Measurements from ENCODE around the gene GPR173.

GPR173 gene

DNA sequence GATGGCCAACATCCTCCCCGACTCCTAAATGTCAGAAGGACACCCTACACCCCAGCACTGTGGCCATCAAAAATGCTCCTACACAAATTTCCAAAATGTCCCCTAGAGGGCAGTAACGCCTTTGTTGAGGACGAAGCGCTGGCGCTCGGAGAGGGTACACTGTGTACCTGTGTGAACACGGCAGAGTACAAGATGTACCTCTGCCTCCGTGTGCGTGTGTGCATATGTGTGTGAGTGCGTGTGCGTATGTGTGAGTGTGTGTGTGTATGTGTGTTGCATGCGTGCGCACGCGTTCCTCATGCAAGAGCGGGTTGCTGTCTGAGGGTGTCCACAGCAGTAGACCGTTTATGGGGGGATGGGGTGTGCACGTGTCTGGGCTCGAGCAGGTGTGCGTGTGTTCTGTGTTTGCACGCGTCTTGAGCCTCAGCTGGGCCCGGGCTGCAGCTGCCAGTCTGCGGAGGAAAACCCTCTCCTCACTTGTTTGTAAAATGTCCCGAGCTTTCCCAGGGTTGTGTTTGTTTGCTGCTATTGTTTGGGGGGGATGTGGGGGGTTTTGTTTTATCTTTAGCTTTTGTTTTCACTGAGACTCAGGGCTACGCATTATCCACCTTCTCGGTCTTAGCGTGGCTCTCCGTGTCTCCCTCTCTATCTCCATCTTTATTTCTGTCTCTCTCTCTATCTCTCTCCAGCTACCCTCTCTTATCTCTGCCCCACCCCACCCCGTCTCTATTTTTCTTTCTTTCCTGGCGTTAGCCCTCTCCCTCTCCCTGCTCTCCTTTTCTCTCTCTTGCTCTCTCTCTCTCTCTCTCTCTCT is 23.2 kb downstream of the GPR173 start:
- TF ChIP-seq, protein P1, sequence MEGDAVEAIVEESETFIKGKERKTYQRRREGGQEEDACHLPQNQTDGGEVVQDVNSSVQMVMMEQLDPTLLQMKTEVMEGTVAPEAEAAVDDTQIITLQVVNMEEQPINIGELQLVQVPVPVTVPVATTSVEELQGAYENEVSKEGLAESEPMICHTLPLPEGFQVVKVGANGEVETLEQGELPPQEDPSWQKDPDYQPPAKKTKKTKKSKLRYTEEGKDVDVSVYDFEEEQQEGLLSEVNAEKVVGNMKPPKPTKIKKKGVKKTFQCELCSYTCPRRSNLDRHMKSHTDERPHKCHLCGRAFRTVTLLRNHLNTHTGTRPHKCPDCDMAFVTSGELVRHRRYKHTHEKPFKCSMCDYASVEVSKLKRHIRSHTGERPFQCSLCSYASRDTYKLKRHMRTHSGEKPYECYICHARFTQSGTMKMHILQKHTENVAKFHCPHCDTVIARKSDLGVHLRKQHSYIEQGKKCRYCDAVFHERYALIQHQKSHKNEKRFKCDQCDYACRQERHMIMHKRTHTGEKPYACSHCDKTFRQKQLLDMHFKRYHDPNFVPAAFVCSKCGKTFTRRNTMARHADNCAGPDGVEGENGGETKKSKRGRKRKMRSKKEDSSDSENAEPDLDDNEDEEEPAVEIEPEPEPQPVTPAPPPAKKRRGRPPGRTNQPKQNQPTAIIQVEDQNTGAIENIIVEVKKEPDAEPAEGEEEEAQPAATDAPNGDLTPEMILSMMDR (IDR thresholded peaks at IDR 0.05), result peak; percentile 54

DNA sequence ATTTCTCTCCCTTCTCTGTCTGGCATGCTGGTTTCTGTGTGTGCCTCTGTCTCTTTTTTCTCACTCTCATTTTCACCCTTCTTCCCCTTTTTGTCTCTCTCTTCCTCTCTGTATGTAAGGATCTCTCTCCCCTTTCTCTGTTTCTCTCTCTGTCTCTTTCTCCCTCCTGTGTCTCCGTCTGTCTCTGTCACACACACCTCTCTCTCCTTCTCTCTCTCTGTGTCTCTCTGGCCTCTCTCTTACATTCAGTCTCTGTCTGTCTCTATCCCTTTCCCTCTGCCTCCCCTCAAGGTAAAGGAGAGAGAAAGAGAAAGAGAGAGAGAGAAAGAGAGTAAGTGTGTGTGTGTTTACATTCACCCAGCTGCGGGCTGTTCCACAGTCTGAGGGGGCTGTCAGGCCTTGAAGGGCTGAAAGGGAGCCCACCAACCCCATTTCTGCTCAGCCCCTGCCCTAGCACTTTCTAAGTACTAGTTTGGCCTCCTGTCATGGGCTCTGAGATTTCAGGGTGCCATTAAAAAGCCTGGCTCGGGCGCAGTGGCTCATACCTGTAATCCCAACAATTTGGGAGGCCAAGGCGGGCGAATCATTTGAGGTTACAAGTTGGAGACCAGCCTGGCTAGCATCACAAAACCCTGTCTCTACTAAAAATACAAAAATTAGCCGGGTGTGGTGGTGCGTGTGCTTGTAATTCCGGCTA is 24.0 kb downstream of the GPR173 start:
- peaks cover 53% of the 10 kb centered on the region for H3K9me3 Mint-ChIP-seq
- no peak for DNase-seq
- peaks cover 3% of the 10 kb centered on the region for H3K27me3 Mint-ChIP-seq (ENCODE audit: low read depth, poor library complexity)
- H3K36me3 Mint-ChIP-seq (ENCODE audit: low read depth), result peaks cover 8% of the 10 kb centered on the region
- H3K4me1 Mint-ChIP-seq, result peaks cover 19% of the 10 kb centered on the region
- H3K4me3 Mint-ChIP-seq, result peak overlapping the region; percentile 81
- no peak overlapping the region for H3K27ac Mint-ChIP-seq
- TF ChIP-seq, protein P1 (IDR thresholded peaks at IDR 0.05), result no peak

More for the DNA sequence above, 23.2 kb downstream of the GPR173 start:
- Mint-ChIP-seq H3K36me3 (ENCODE audit: low read depth) (peaks cover 6% of the 10 kb centered on the region), H3K27ac (no peak overlapping the region), H3K9me3 (peaks cover 54% of the 10 kb centered on the region), H3K4me3 (peak overlapping the region; percentile 81), H3K27me3 (ENCODE audit: low read depth, poor library complexity) (peaks cover 3% of the 10 kb centered on the region), H3K4me1 (peaks cover 19% of the 10 kb centered on the region)
- peak; percentile 52 for DNase-seq

DNA sequence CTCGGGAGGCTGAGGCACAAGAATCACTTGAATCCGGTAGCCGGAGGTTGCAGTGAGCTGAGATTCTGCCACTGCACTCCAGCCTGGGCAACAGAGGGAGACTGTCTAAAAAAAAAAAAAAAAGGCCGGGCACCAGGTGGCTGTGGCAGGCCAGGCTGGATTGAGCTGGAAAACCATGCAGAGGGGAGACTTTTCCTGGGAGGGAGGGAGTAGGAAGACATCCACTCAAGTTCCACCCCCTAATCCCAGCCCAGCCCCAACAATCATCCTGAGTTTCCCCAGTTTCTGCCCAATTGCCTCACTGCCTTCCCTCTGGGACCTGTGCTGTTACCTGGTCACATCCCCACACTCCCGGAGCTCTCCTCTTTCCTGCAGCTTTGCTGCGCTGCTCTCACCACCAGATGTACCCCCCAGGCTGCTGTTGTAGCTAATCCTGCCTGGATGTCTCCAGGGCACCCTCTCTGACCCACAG is 24.6 kb downstream of the GPR173 start:
- DNase-seq, result no peak
- peaks cover 3% of the 10 kb centered on the region for H3K27me3 Mint-ChIP-seq (ENCODE audit: low read depth, poor library complexity)
- peaks cover 23% of the 10 kb centered on the region for H3K4me1 Mint-ChIP-seq
- H3K9me3 Mint-ChIP-seq, result peaks cover 53% of the 10 kb centered on the region
- peak overlapping the region; percentile 39 for H3K4me3 Mint-ChIP-seq
- peaks cover 8% of the 10 kb centered on the region for H3K36me3 Mint-ChIP-seq (ENCODE audit: low read depth)
- peak overlapping the region; percentile 96 for H3K27ac Mint-ChIP-seq
- TF ChIP-seq, protein P1 (IDR thresholded peaks at IDR 0.05), result no peak

DNA sequence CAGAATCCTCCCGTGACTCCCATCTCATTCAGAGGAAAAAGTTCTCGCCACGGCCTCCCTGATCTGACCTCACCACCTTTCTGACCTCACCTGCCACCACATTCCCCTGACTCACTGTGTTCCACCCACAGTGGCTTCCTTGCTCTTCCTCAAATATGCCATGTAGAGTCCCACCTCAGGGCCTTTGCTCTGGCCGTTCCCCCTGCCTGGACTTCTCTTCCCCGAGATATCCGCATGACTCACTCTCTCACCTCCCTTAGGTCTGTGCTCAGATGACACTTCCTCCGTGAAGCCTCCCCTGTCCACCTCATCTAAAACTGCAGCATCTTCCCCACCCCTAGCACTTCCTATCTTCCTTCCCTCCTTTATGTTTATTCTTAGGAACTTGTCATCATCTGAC is 26.4 kb downstream of the GPR173 start:
- TF ChIP-seq, protein P1 (IDR thresholded peaks at IDR 0.05), result no peak
- Mint-ChIP-seq H3K36me3 (ENCODE audit: low read depth) (peaks cover 8% of the 10 kb centered on the region), H3K4me1 (peaks cover 34% of the 10 kb centered on the region), H3K9me3 (peaks cover 58% of the 10 kb centered on the region), H3K27ac (peak overlapping the region; percentile 70), H3K4me3 (no peak overlapping the region), H3K27me3 (ENCODE audit: low read depth, poor library complexity) (peaks cover 3% of the 10 kb centered on the region)
- no peak for DNase-seq

DNA sequence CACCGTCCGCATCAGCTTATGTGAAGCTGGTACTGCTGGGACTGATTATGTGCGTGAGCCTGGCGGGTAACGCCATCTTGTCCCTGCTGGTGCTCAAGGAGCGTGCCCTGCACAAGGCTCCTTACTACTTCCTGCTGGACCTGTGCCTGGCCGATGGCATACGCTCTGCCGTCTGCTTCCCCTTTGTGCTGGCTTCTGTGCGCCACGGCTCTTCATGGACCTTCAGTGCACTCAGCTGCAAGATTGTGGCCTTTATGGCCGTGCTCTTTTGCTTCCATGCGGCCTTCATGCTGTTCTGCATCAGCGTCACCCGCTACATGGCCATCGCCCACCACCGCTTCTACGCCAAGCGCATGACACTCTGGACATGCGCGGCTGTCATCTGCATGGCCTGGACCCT is 28.1 kb downstream of the GPR173 start:
- Mint-ChIP-seq H3K36me3 (ENCODE audit: low read depth) (peaks cover 8% of the 10 kb centered on the region), H3K27me3 (ENCODE audit: low read depth, poor library complexity) (peaks cover 3% of the 10 kb centered on the region), H3K4me3 (no peak overlapping the region), H3K27ac (peak overlapping the region; percentile 34), H3K9me3 (peaks cover 59% of the 10 kb centered on the region), H3K4me1 (peaks cover 41% of the 10 kb centered on the region)
- TF ChIP-seq, protein P1 (IDR thresholded peaks at IDR 0.05), result no peak
- DNase-seq, result no peak
